HEK293 (cell line): Measurements from ENCODE around the gene ACP1.

Experiments used
- CTCF ChIA-PET: fragments of 350-600 bp; formaldehyde crosslinking; extraction: SDS; loops from one replicate; lab custom pipeline; 2021; ENCODE audit warnings: antibody characterized with exemption; lab: Yijun Ruan, JAX
- POLR2A ChIA-PET: fragments of 300-600 bp; formaldehyde crosslinking; extraction: SDS; loops from one replicate; lab custom pipeline; 2020; ENCODE audit warnings: antibody characterized with exemption, inconsistent platforms; lab: Yijun Ruan, JAX
- H3K27ac ChIP-seq: fragments of 200-500 bp; sonication (Bioruptor generic); 2 replicates; pipeline ENCODE4 v1.5.1; 2014; ENCODE audit warnings: low read depth, low read length, control low read depth, inconsistent platforms; ENCODE audit errors: extremely low read depth
- H3K36me3 ChIP-seq, 2 experiments: fragments of 200-500 bp in 1 of 2; sonication (Bioruptor generic) in 1 of 2; 1 replicate in 1 of 2; 2 replicates in 1 of 2; pipeline ENCODE4 v1.5.1; 2014 to 2017; ENCODE audit warnings: inconsistent platforms in 2 of 2, low read length in 2 of 2; ENCODE audit not compliant: control insufficient read depth in 2 of 2, insufficient read depth in 1 of 2
- H3K4me1 ChIP-seq: fragments of 200-500 bp; sonication (Bioruptor generic); 2 replicates; pipeline ENCODE4 v1.5.1; 2014; ENCODE audit warnings: mild to moderate bottlenecking, low read length, inconsistent platforms; ENCODE audit not compliant: control insufficient read depth, insufficient read depth
- H3K4me3 ChIP-seq: 2 replicates; pipeline ENCODE4 v1.5.1; 2011; ENCODE audit warnings: low read depth, mild to moderate bottlenecking, control low read depth, low read length, moderate library complexity
- H3K9me3 ChIP-seq: fragments of 200-500 bp; sonication (Bioruptor generic); 2 replicates; pipeline ENCODE4 v1.5.1; 2014; ENCODE audit warnings: low read depth, low read length, inconsistent platforms; ENCODE audit not compliant: control insufficient read depth, insufficient read depth
- AEBP2 ChIP-seq: fragments of 450-650 bp; formaldehyde crosslinking; IDR thresholded peaks from 2 replicates; pipeline ENCODE4 v1.5.1; 2016; ENCODE audit warnings: missing biosample characterization, missing genetic modification characterization, borderline replicate concordance
- ZNF366 ChIP-seq: fragments of 450-650 bp; formaldehyde crosslinking; conservative IDR thresholded peaks from 2 replicates; pipeline ENCODE4 v1.5.1; 2016; ENCODE audit warnings: missing biosample characterization, missing genetic modification characterization
- ZSCAN16 ChIP-seq: fragments of 450-650 bp; formaldehyde crosslinking; IDR thresholded peaks from 2 replicates; pipeline ENCODE4 v1.5.1; 2016; ENCODE audit warnings: missing biosample characterization, missing genetic modification characterization

The ACP1 gene

GRCh38 chr2:323035-323434 lies 58.3 kb downstream of the ACP1 start:
- no peak overlapping the region for H3K27ac ChIP-seq
- TF ChIP-seq ZSCAN16 (tag by site-specific recombination): no peak
- TF ChIP-seq AEBP2 (tag by site-specific recombination): no peak
- TF ChIP-seq ZNF366 (tag by site-specific recombination): no peak
- H3K4me1 ChIP-seq: no peaks in the 10 kb centered on the region
- POLR2A ChIA-PET: no interaction called here
- H3K9me3 ChIP-seq: no peaks in the 10 kb centered on the region
- H3K36me3 ChIP-seq: no peaks in the 10 kb centered on the region
- no peak overlapping the region for H3K4me3 ChIP-seq
- CTCF ChIA-PET: no interaction called here
